Cardiac muscle cell (in vitro differentiated cells and primary cell): ENCODE data around the gene RPL7A. TPM values are rescaled to one million over a fixed set of nuclear protein-coding genes. Genes with fewer than 3 reads are reported as not detected.

Experiments
- DNase-seq, 2 donors: peaks; one replicate each; pipeline versions ENCODE4 v3.0.0 to v3.0.0-alpha.2; 2010 to 2017; ENCODE audit warnings: low read depth in 1 of 2, low spot score in 1 of 2
- H3K27ac ChIP-seq: fragments of 200-600 bp; sonication (generic); 2 replicates; pipeline ENCODE4 v1.5.1; 2016
- H3K27me3 ChIP-seq: fragments of 200-600 bp; sonication (generic); 2 replicates; pipeline ENCODE4 v1.6.0; 2016; ENCODE audit warnings: control low read depth
- H3K36me3 ChIP-seq: fragments of 200-600 bp; sonication (generic); 2 replicates; pipeline ENCODE4 v1.5.1; 2016; ENCODE audit warnings: control low read depth
- H3K4me1 ChIP-seq: fragments of 200-600 bp; sonication (generic); 2 replicates; pipeline ENCODE4 v1.8.1; 2017; ENCODE audit warnings: low read depth, mild to moderate bottlenecking, mixed run types
- H3K4me3 ChIP-seq: fragments of 200-600 bp; sonication (generic); 2 replicates; pipeline ENCODE4 v1.5.1; 2016; ENCODE audit warnings: mild to moderate bottlenecking
- H3K9me3 ChIP-seq: fragments of 200-600 bp; sonication (generic); 2 replicates; pipeline ENCODE4 v1.5.1; 2017; ENCODE audit warnings: low read depth, mild to moderate bottlenecking, control low read depth
- CTCF ChIP-seq: IDR thresholded peaks from 2 replicates; pipeline ENCODE4 v1.5.1; 2012; ENCODE audit warnings: low read depth, mild to moderate bottlenecking, low read length
- polyA plus RNA-seq: library from polyadenylated mRNA; unstranded; fragments of >200 nt; fragmentation: Nextera tagmentation; extraction: Ambion mirVana; gene quantifications from 2 replicates; pipeline ENCODE4 v1.2.1, GENCODE V29; 2016
- total RNA-seq: library from RNA; depleted of rRNA; stranded (reverse); fragments of >200 nt; gene quantifications from 2 replicates; pipeline ENCODE4 v1.2.3, GENCODE V29; 2016

Gene RPL7A
- total and polyA plus RNA-seq, 2 experiments from 2014 or later: 404 to 2,233 TPM

DNA sequence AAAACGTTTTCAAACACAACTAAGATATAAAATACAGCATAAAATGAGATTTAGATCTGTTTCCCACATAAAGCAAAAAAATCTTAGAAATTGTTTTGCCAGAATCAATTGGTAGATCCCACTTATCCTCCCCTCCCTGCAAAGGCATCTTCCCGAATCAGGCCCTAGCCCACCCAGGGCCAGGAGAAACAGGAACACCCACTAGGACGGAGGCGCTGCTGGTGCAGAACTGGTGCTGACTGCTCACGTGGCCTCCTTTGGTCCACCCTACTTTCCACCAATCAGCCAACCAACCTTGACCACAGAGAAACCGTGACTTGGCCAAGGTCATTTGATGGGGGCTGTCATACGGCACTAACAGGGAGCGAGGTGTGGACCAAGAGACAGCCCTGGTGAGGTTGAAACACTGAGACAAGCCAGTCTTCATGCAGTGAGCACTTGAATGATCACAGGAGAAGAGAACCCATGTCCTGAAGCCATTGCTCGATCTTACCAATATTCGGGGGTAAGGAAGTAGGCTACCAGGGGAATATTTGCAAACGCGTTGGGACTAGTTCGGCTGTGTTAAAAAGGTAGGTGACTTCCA is 13.6 kb downstream of the RPL7A start:
- DNase-seq: no peak
- Histone ChIP-seq H3K36me3 (peaks cover 33% of the 10 kb centered on the region), H3K4me3 (no peak overlapping the region), H3K9me3 (no peaks in the 10 kb centered on the region), H3K27ac (peak overlapping the region; percentile 7), H3K27me3 (no peaks in the 10 kb centered on the region), H3K4me1 (peaks cover 4% of the 10 kb centered on the region)
- no peak for TF ChIP-seq CTCF

DNA sequence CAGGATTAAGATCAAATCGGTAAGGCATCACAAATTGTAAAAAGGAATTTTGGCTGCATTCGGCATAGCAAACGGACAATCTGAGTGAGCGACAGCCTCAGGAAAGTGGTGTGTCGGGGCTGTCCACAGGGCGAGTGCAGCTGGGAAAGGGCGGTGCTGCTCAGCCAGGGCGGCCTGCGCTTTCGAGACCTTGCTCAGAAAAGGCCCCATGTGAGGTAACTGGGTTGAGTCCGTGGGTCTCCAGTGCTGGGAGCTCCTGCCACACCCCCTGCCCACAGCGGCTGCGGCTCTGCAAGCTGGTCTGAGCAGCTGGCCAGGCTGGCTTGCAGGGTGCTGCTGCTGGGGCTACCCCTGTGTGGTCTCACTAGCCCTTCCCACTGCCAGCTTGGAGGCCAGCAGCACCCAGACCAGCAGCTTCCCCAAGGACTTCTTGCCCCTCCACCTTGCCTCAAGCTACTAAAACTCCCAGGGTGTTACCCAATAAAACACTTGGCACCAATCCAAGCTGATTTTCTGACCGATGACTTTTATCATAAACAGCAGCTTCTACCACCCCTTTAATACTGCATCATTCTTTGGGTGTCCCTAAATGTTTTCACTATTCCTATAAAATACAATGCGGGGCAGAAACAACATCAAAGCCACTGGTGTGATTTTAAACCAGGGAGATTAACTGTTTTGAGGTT is 14.5 kb downstream of the RPL7A start:
- Histone ChIP-seq H3K36me3 (peaks cover 33% of the 10 kb centered on the region), H3K9me3 (no peaks in the 10 kb centered on the region), H3K4me3 (no peak overlapping the region), H3K4me1 (no peaks in the 10 kb centered on the region), H3K27ac (no peak overlapping the region), H3K27me3 (no peaks in the 10 kb centered on the region)
- no peak for TF ChIP-seq CTCF
- peak in 1 of 2 donors; percentile 47 for DNase-seq

GRCh38 chr9:133366435-133366834 is 18.4 kb downstream of the RPL7A start:
- H3K36me3 ChIP-seq: peaks cover 32% of the 10 kb centered on the region
- H3K4me3 ChIP-seq: no peak overlapping the region
- no peaks in the 10 kb centered on the region for H3K4me1 ChIP-seq
- no peak for DNase-seq
- H3K27ac ChIP-seq: no peak overlapping the region
- no peaks in the 10 kb centered on the region for H3K27me3 ChIP-seq
- no peak for TF ChIP-seq CTCF
- H3K9me3 ChIP-seq: no peaks in the 10 kb centered on the region

GRCh38 chr9:133367221-133367620 is 19.2 kb downstream of the RPL7A start:
- Histone ChIP-seq H3K9me3 (no peaks in the 10 kb centered on the region), H3K27ac (no peak overlapping the region), H3K27me3 (no peaks in the 10 kb centered on the region), H3K36me3 (peaks cover 24% of the 10 kb centered on the region), H3K4me3 (no peak overlapping the region), H3K4me1 (no peaks in the 10 kb centered on the region)
- no peak for DNase-seq
- TF ChIP-seq CTCF: no peak

- no peak overlapping the region for H3K27ac ChIP-seq
- TF ChIP-seq CTCF: no peak
- peaks cover 27% of the 10 kb centered on the region for H3K36me3 ChIP-seq
Measured at GRCh38 chr9:133367778-133368177, 19.8 kb downstream of the RPL7A start.

More at GRCh38 chr9:133367778-133368177, 19.8 kb downstream of the RPL7A start:
- H3K4me3 ChIP-seq: no peak overlapping the region
- H3K4me1 ChIP-seq: no peaks in the 10 kb centered on the region
- DNase-seq: no peak
- no peaks in the 10 kb centered on the region for H3K27me3 ChIP-seq
- no peaks in the 10 kb centered on the region for H3K9me3 ChIP-seq
